Cardiac muscle cell (in vitro differentiated cells and primary cell): ENCODE results near the gene FNDC10. TPM values are rescaled to one million over a fixed set of nuclear protein-coding genes. Genes with fewer than 3 reads are reported as not detected.

Experiments
- DNase-seq, 2 donors: peaks; one replicate each; pipeline versions ENCODE4 v3.0.0 to v3.0.0-alpha.2; 2010 to 2017; ENCODE audit warnings: low read depth in 1 of 2, low spot score in 1 of 2
- H3K27ac ChIP-seq: fragments of 200-600 bp; sonication (generic); 2 replicates; pipeline ENCODE4 v1.5.1; 2016
- H3K27me3 ChIP-seq: fragments of 200-600 bp; sonication (generic); 2 replicates; pipeline ENCODE4 v1.6.0; 2016; ENCODE audit warnings: control low read depth
- H3K36me3 ChIP-seq: fragments of 200-600 bp; sonication (generic); 2 replicates; pipeline ENCODE4 v1.5.1; 2016; ENCODE audit warnings: control low read depth
- H3K4me1 ChIP-seq: fragments of 200-600 bp; sonication (generic); 2 replicates; pipeline ENCODE4 v1.8.1; 2017; ENCODE audit warnings: low read depth, mild to moderate bottlenecking, mixed run types
- H3K4me3 ChIP-seq: fragments of 200-600 bp; sonication (generic); 2 replicates; pipeline ENCODE4 v1.5.1; 2016; ENCODE audit warnings: mild to moderate bottlenecking
- H3K9me3 ChIP-seq: fragments of 200-600 bp; sonication (generic); 2 replicates; pipeline ENCODE4 v1.5.1; 2017; ENCODE audit warnings: low read depth, mild to moderate bottlenecking, control low read depth
- polyA plus RNA-seq: library from polyadenylated mRNA; unstranded; fragments of >200 nt; fragmentation: Nextera tagmentation; extraction: Ambion mirVana; gene quantifications from 2 replicates; pipeline ENCODE4 v1.2.1, GENCODE V29; 2016
- total RNA-seq: library from RNA; depleted of rRNA; stranded (reverse); fragments of >200 nt; gene quantifications from 2 replicates; pipeline ENCODE4 v1.2.3, GENCODE V29; 2016
- TF ChIP-seq, protein P1 (sequence below): IDR thresholded peaks from 2 replicates; pipeline ENCODE4 v1.5.1; 2012; ENCODE audit warnings: low read depth, mild to moderate bottlenecking, low read length

FNDC10 gene
- total and polyA plus RNA-seq, 2 experiments from 2014 or later, result 30.9 to 62.3 TPM

DNA sequence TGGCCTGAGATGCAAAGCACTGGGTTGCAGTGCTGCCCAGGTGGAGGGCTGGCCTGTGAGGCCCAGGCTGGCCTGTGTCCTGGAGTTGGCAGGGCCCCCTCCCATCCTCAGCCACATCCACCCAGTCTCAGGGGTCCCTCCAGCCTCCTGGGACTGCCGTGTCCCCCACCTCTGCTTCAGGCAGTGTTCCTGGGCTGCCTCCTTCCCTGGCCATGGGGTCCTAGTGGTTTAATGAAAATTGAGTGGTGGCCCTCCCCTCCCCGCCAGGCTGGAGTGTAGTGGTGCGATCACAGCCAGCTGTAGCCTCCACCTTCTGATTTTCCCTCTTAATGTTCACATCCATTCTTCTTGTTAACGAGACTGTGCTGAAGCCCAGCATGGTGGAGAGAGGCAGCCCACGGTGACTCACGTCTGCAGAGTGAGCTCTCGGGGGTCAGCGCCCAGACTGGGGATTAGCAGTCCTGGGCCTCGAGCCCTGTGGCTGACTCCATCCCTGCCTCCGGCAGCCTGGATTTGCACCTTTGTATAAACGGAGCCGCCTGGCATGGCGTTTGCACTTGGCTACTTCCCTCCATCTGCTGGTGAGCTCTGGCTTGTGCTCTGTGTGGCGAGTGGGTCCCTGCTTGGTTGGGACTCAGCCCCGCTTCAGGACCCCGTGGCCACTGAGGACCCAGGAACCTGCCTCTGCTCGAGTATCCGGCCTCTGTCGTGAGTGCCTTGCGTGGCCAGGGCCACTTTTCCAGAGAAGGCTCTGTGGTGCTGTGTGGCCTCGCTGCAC lies 22.3 kb upstream of the FNDC10 start:
- Histone ChIP-seq H3K36me3 (peaks cover 6% of the 10 kb centered on the region), H3K4me3 (no peak overlapping the region), H3K9me3 (no peaks in the 10 kb centered on the region), H3K27me3 (no peaks in the 10 kb centered on the region), H3K27ac (no peak overlapping the region), H3K4me1 (peaks cover 15% of the 10 kb centered on the region)
- TF ChIP-seq, protein P1, sequence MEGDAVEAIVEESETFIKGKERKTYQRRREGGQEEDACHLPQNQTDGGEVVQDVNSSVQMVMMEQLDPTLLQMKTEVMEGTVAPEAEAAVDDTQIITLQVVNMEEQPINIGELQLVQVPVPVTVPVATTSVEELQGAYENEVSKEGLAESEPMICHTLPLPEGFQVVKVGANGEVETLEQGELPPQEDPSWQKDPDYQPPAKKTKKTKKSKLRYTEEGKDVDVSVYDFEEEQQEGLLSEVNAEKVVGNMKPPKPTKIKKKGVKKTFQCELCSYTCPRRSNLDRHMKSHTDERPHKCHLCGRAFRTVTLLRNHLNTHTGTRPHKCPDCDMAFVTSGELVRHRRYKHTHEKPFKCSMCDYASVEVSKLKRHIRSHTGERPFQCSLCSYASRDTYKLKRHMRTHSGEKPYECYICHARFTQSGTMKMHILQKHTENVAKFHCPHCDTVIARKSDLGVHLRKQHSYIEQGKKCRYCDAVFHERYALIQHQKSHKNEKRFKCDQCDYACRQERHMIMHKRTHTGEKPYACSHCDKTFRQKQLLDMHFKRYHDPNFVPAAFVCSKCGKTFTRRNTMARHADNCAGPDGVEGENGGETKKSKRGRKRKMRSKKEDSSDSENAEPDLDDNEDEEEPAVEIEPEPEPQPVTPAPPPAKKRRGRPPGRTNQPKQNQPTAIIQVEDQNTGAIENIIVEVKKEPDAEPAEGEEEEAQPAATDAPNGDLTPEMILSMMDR, result no peak
- no peak for DNase-seq

DNA sequence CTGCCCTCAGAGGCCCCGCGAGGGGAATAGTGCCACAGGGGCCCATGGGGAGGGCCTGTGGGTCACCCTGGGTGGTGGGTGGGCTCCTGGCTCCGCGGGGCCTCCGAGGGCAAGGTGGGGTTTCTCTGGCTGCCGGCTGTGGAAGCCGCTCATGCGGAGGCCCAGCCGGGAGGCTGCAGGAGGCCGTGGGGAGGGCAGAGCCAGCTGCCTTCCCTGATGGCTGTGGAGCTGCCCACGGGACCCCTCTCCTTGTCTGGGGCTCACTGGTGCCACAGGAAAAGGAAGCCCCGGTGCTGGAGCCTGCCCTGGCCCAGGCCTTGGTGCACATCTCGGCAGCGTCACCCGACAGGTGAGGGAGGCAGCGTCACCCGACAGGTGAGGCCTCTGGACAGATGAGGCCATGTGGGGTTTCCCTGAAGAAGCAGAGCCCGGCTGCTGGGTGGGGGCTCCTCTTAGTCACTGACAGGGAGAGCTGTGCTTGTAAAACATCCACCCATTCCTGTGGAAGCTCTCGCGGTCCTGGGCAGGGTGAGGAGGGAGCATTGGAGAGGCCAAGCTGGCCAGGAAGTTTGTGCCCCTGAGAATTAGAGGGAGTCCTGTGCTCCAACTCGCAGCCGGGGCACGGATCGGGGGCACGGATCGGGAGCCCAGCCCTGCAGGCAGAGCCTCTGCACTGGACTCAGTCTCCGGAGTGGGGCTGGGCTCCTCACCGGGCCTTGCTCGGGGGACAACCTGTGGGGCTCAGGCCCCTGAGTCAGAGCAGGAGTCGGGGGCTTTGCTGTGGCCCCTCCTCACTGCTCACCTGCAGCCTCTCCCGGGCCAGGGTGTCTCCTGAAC lies 21.5 kb upstream of the FNDC10 start:
- no peak overlapping the region for H3K27ac ChIP-seq
- H3K4me3 ChIP-seq, result no peak overlapping the region
- DNase-seq, result no peak
- TF ChIP-seq, protein P1, result no peak
- no peaks in the 10 kb centered on the region for H3K9me3 ChIP-seq
- peaks cover 15% of the 10 kb centered on the region for H3K4me1 ChIP-seq
- H3K36me3 ChIP-seq, result peaks cover 6% of the 10 kb centered on the region
- no peaks in the 10 kb centered on the region for H3K27me3 ChIP-seq

DNA sequence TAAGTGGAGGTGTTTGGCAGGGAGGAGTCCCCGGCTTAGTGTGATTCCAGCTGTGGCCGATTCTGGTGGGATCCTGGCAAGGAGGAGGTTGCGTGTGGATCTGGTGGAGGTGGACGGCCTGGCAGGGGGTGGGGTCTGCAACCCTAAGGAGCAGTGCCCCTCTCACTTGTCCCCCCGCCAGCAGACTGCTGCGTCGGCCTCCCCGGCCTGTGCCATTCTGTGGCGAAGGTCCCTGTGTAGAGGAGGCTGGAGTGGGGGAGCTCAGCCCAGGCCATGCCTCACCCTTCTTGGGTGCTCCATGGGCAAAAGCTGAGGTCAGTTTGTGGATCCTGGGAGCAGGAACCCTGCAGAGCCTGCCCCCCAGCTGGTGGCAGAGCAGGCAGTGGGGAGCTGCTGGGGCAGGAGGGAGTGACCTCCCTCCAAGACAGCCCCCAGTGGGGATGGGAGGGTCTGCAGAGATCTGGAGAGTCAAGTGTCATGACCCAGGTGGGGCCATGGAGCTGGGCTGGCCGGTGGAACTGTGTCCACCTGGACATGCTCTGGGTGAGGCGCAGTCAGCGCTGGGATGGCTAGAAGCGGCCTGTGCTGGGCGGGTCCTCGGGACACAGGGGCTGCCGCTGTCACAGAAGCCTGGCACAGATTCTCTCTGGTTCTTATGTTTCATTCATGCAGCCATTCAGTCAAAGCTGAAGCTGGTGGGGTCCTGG lies 20.7 kb upstream of the FNDC10 start:
- peaks cover 9% of the 10 kb centered on the region for H3K4me1 ChIP-seq
- H3K9me3 ChIP-seq, result no peaks in the 10 kb centered on the region
- no peak overlapping the region for H3K4me3 ChIP-seq
- peaks cover 6% of the 10 kb centered on the region for H3K36me3 ChIP-seq
- TF ChIP-seq, protein P1, result no peak
- H3K27me3 ChIP-seq, result no peaks in the 10 kb centered on the region
- no peak for DNase-seq
- no peak overlapping the region for H3K27ac ChIP-seq

DNA sequence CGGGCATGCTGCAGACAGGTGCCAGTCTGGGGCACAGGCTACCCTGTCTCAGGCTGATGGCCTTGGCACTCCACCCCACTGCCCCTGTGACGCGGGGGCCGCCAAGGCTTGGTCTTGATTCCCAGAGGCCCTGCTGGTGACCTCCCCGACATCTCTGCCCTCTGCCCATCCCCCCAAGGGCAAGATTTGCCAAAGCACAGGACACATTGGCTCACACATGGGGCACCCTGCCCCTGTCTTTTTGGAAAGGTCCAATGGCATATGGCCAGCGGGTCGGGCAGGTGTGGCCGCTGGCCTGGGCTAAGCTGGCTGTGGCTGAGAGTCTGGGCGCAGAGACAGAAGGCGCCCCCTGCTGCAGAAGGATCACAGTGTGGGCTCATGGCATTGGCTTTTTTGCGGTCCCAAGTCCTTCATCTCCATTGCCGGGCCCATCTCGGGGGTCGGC lies 20.0 kb upstream of the FNDC10 start:
- Histone ChIP-seq H3K27ac (no peak overlapping the region), H3K9me3 (no peaks in the 10 kb centered on the region), H3K36me3 (peaks cover 6% of the 10 kb centered on the region), H3K4me3 (no peak overlapping the region), H3K4me1 (peaks cover 6% of the 10 kb centered on the region), H3K27me3 (no peaks in the 10 kb centered on the region)
- TF ChIP-seq, protein P1, result peak; percentile 37
- DNase-seq, result no peak

DNA sequence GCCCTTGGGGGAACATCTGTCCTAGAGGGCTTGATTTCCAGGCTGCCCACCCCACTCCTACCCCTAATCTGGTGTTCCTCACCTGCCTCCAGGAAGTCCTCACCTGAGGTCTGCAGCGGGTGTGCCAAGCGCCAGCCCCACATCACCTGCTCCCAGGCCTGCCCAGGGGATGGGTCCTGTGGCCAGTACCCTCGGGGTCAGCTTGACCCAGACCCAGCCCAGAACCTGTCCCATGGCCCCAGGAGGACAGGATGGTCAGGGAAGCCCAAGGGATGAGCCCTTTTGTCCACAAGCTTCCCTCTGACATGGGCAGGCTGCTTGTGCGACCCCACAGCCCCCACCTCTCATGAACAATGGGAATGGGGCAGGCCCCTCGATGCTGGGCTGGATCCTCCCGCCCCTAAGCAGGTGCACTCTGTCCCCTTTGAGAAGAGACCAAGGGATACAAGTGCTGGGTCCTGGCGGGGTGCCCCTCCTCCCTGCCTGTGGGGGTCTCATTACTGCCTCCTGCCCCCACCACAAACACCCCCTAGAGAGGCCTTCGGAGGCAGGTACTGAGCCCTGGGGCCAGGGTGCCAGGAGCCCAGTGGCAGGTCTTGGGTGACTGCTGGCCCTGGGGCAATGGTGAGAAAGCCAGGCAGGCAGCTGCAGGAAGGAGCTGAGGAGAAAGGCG lies 18.6 kb upstream of the FNDC10 start:
- Histone ChIP-seq H3K36me3 (peaks cover 6% of the 10 kb centered on the region), H3K27ac (no peak overlapping the region), H3K27me3 (no peaks in the 10 kb centered on the region), H3K4me1 (peaks cover 7% of the 10 kb centered on the region), H3K4me3 (no peak overlapping the region), H3K9me3 (no peaks in the 10 kb centered on the region)
- TF ChIP-seq, protein P1, result no peak
- no peak for DNase-seq
